ENCODE results near the gene ZNF184.

ZNF184 gene

DNA sequence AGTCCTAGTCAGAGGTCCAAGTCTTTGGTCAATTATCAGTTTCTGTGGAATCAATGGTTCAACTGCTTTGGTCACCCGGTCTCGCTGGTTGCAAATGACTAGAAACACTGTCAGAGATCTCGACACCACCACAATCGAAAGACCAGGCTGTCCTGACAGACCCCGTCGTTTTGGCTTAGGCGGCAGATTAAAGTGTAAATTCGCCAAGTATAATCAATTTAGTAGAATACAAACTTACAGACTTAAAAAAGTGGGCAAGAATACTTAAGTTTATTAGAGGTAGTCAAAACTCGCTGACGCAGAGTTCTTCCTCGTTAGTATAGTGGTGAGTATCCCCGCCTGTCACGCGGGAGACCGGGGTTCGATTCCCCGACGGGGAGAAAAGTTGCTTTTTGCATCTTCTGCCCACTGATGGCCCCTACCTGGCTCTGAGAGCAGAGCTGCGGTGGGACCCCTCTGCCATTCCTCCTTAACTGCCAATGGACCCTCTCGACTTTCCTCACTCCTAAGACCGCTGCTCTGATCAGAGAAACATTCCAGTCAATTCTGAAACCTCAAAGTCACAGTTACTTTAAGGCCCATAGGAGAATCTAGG lies 30.6 kb upstream of the ZNF184 start:
- peaks cover 10% of the 10 kb centered on the region for H3K4me1 ChIP-seq (ENCODE audit: control insufficient read depth, insufficient read depth, low read length)
- H3K9me3 ChIP-seq (ENCODE audit: control insufficient read depth in 2 of 2, low read length in 2 of 2) = no peaks in the 10 kb centered on the region
- peak overlapping the region; percentile 45 to 68 for H3K4me3 ChIP-seq (ENCODE audit: low read length in 2 of 2)
- H3K27me3 ChIP-seq (ENCODE audit: control insufficient read depth in 1 of 2, insufficient read depth in 2 of 2, low read length in 2 of 2) = peaks cover 8 to 34% of the 10 kb centered on the region in 2 donors
- peak overlapping the region in 1 of 2 donors; percentile 9 for H3K9ac ChIP-seq (ENCODE audit: low read length in 2 of 2)
- no peak overlapping the region for H3K27ac ChIP-seq (ENCODE audit: low read length)
- no peaks in the 10 kb centered on the region for H3K36me3 ChIP-seq (ENCODE audit: control insufficient read depth in 2 of 2, insufficient read depth in 2 of 2, low read length in 2 of 2)

DNA sequence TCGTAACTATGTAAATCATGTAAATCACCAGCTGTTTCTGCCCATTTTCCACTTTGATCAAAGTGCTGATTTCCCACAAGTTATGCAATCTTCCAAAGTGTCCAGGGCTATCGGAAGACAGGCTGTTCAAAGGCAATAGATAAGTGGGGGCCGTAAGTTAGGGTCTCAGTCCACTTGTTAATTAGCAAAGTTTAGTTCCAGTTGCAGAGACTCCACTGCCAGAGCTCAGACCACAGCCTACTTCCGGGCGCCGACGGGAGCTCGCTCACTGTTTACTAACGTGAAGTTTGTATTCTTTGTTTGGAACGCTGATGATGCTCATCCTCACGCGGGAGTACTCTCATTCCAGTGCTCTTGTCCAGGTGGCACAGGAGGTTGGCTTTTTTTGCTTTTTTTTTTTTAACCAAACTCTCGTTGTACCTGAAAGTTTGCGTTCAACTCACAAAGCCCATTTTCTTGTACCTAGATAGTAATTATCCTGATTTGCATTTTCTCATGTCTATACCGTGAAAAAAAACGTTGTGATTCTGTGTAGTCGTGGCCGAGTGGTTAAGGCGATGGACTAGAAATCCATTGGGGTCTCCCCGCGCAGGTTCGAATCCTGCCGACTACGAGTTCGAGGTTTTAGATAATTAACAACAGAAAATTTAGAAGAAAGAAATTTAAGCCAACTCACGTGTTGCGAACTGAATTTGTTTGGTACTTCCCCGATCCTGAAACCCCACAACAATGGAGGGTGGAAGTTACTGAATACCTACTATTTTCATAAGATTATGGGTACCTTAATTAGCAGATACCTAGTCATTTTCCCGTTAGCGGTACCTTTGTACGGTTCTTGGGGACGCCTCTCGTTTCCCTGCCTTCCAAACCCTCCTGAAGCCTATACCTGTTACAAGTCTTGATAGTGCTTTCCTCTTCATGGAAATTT lies 29.9 kb upstream of the ZNF184 start:
- Histone ChIP-seq H3K9me3 (ENCODE audit: control insufficient read depth in 2 of 2, low read length in 2 of 2) (no peaks in the 10 kb centered on the region), H3K27ac (ENCODE audit: low read length) (no peak overlapping the region), H3K4me3 (ENCODE audit: low read length in 2 of 2) (peak overlapping the region; percentile 45 to 68), H3K4me1 (ENCODE audit: control insufficient read depth, insufficient read depth, low read length) (peaks cover 10% of the 10 kb centered on the region), H3K27me3 (ENCODE audit: control insufficient read depth in 1 of 2, insufficient read depth in 2 of 2, low read length in 2 of 2) (peaks cover 12 to 37% of the 10 kb centered on the region in 2 donors), H3K36me3 (ENCODE audit: control insufficient read depth in 2 of 2, insufficient read depth in 2 of 2, low read length in 2 of 2) (no peaks in the 10 kb centered on the region), H3K9ac (ENCODE audit: low read length in 2 of 2) (peak overlapping the region in 1 of 2 donors; percentile 9)

DNA sequence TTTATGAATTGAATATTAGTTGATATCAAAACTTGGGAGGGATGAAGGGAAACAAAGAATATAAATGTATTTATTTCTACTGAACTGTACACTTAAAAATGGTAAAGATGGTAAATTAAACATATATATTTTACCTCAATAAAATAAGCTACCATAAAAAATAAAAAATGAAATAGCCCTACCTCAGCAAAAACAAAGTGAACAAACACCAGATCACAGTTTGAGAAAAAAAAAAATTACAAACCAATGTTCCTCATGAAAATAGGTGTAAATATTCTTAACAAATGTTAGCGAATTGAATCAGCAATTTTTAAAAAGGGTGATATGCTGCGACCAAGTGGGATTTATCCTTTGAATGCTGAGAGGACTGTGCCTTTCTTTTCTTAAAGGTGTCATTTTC lies 28.3 kb upstream of the ZNF184 start:
- Histone ChIP-seq H3K27ac (ENCODE audit: low read length) (no peak overlapping the region), H3K9ac (ENCODE audit: low read length in 2 of 2) (no peak overlapping the region), H3K4me1 (ENCODE audit: control insufficient read depth, insufficient read depth, low read length) (peaks cover 10% of the 10 kb centered on the region), H3K9me3 (ENCODE audit: control insufficient read depth in 2 of 2, low read length in 2 of 2) (no peaks in the 10 kb centered on the region), H3K36me3 (ENCODE audit: control insufficient read depth in 2 of 2, insufficient read depth in 2 of 2, low read length in 2 of 2) (no peaks in the 10 kb centered on the region), H3K4me3 (ENCODE audit: low read length in 2 of 2) (no peak overlapping the region), H3K27me3 (ENCODE audit: control insufficient read depth in 1 of 2, insufficient read depth in 2 of 2, low read length in 2 of 2) (peaks cover 9 to 37% of the 10 kb centered on the region in 2 donors)

DNA sequence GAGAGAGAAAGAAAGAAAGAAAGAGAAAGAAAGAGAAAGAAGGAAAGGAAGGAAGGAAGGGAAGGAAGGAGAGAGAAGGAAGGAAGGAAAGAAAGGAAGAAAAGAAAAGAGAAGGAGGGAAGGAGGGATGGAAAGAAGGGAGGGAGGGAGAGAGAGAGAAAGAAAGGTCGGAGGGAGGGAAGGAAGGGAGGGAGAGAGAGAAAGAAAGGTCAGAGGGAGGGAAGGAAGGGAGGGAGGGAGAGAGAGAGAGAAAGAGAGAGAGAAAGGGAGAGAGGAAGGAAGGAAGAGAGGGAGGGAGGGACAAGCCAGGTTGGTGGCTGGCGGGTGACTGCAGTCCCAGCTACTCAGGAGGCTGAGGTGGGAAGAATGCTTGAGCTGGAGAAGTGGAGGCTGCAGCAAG lies 27.3 kb upstream of the ZNF184 start:
- Histone ChIP-seq H3K36me3 (ENCODE audit: control insufficient read depth in 2 of 2, insufficient read depth in 2 of 2, low read length in 2 of 2) (no peaks in the 10 kb centered on the region), H3K27me3 (ENCODE audit: control insufficient read depth in 1 of 2, insufficient read depth in 2 of 2, low read length in 2 of 2) (peaks cover 20 to 47% of the 10 kb centered on the region in 2 donors), H3K27ac (ENCODE audit: low read length) (no peak overlapping the region), H3K9me3 (ENCODE audit: control insufficient read depth in 2 of 2, low read length in 2 of 2) (no peaks in the 10 kb centered on the region), H3K4me3 (ENCODE audit: low read length in 2 of 2) (no peak overlapping the region), H3K4me1 (ENCODE audit: control insufficient read depth, insufficient read depth, low read length) (peaks cover 10% of the 10 kb centered on the region), H3K9ac (ENCODE audit: low read length in 2 of 2) (no peak overlapping the region)

DNA sequence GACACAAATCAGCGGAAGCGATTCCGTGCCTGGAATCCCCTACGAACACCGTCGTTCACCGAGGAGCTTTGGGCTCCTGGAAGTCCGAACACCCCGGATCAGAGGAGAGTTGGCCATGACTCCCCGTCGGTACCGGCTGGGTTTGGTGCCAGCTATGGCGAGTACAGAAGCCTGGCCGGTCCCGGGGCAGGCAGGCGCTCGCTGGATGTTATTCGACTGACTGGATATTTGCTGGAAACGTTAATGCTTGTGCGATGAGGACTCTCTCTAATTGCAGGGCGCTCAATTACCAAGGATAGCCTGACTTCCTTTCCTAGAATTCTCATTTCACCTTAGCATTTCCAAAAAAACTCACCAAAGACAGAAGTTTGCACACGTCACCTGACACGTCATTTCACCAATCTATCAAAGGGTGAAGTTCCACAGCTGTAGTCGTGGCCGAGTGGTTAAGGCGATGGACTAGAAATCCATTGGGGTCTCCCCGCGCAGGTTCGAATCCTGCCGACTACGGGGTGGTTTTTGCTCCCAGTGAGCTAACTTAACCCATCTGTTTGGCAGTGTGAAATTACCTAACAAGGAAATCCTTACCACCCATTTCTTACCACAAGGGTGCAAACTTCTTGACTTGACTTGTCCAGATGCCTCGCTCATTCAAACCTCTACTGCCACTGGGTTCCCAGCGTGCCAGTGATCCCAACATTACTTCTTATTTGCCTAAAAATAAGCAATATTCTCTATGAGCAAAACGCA lies 22.7 kb upstream of the ZNF184 start:
- Histone ChIP-seq H3K9ac (ENCODE audit: low read length in 2 of 2) (no peak overlapping the region), H3K4me3 (ENCODE audit: low read length in 2 of 2) (peak overlapping the region; percentile 15 to 67), H3K27ac (ENCODE audit: low read length) (no peak overlapping the region), H3K4me1 (ENCODE audit: control insufficient read depth, insufficient read depth, low read length) (no peaks in the 10 kb centered on the region), H3K27me3 (ENCODE audit: control insufficient read depth in 1 of 2, insufficient read depth in 2 of 2, low read length in 2 of 2) (peaks cover 23 to 35% of the 10 kb centered on the region in 2 donors), H3K36me3 (ENCODE audit: control insufficient read depth in 2 of 2, insufficient read depth in 2 of 2, low read length in 2 of 2) (no peaks in the 10 kb centered on the region), H3K9me3 (ENCODE audit: control insufficient read depth in 2 of 2, low read length in 2 of 2) (no peaks in the 10 kb centered on the region)

DNA sequence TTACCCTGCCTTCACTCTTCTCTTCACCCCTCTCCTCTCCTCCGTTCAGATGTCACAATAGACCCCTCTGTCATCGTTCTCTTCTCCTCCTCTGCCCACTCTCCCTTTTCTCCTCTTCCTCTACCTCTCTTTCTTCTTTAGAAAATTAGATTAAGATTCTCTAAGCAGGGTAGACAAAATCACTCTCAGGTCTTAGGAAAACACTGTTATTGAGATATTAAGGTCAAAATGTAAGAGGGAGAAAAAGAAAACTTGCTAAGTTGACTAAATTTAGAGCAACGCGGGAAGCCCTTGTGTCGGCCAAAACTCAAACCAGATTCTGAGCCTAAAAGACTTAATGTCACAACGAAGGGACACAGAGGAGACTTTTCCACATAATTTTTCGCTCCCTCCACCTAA lies 22.1 kb upstream of the ZNF184 start:
- Histone ChIP-seq H3K36me3 (ENCODE audit: control insufficient read depth in 2 of 2, insufficient read depth in 2 of 2, low read length in 2 of 2) (no peaks in the 10 kb centered on the region), H3K4me1 (ENCODE audit: control insufficient read depth, insufficient read depth, low read length) (no peaks in the 10 kb centered on the region), H3K27me3 (ENCODE audit: control insufficient read depth in 1 of 2, insufficient read depth in 2 of 2, low read length in 2 of 2) (peaks cover 23 to 31% of the 10 kb centered on the region in 2 donors), H3K4me3 (ENCODE audit: low read length in 2 of 2) (peak overlapping the region; percentile 15 to 67), H3K9me3 (ENCODE audit: control insufficient read depth in 2 of 2, low read length in 2 of 2) (no peaks in the 10 kb centered on the region), H3K27ac (ENCODE audit: low read length) (no peak overlapping the region), H3K9ac (ENCODE audit: low read length in 2 of 2) (no peak overlapping the region)

DNA sequence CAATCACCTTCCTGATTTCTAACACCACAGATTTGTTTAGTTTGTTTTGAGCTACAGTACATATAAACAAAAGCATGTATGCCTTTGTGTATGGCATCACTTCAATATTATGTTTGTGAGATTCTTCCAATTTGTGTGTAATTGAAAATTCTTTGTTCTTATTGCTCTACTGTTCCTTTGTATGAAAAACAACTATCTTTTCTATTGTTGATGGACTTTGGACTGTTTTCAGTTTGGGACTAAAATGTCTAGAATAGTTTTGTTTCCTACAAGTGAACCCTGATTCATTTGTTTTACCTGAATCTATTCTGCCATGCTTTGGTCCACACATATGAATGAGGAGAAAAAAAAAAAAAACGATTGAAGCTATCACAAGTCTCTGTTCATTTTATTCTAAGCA lies 21.2 kb upstream of the ZNF184 start:
- no peaks in the 10 kb centered on the region for H3K9me3 ChIP-seq (ENCODE audit: control insufficient read depth in 2 of 2, low read length in 2 of 2)
- H3K4me1 ChIP-seq (ENCODE audit: control insufficient read depth, insufficient read depth, low read length) = no peaks in the 10 kb centered on the region
- H3K27me3 ChIP-seq (ENCODE audit: control insufficient read depth in 1 of 2, insufficient read depth in 2 of 2, low read length in 2 of 2) = peaks cover 23 to 29% of the 10 kb centered on the region in 2 donors

DNA sequence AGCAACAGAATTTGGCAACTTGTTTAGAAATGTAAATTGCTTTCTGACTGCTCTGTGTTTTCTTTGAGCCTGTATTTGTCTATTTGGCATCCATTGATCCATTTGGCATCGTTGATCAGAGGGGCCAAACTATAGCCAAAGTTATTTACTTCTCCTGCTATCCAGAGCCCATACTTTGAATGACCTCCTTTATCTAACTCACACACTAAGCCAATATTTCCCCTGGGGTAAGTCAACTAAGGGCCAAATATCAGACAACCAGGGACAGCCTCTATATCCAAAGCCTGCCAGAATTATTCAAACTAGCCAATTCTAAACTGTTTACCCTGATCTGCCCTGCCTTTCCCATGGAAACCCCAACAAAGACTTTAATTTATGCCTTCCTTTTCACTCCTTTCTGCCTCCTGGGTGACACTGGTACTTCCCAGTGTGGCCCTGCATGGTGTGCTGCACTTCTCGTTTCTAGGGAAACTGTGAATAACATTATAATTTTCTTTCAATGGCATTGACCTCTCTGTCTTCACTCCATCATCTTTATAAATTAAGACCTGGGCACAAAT lies 19.8 kb upstream of the ZNF184 start:
- no peaks in the 10 kb centered on the region for H3K4me1 ChIP-seq (ENCODE audit: control insufficient read depth, insufficient read depth, low read length)
- no peak overlapping the region for H3K4me3 ChIP-seq (ENCODE audit: low read length in 2 of 2)
- no peaks in the 10 kb centered on the region for H3K9me3 ChIP-seq (ENCODE audit: control insufficient read depth in 2 of 2, low read length in 2 of 2)
- H3K27me3 ChIP-seq (ENCODE audit: control insufficient read depth in 1 of 2, insufficient read depth in 2 of 2, low read length in 2 of 2) = peaks cover 20 to 21% of the 10 kb centered on the region in 2 donors
- H3K27ac ChIP-seq (ENCODE audit: low read length) = no peak overlapping the region
- H3K36me3 ChIP-seq (ENCODE audit: control insufficient read depth in 2 of 2, insufficient read depth in 2 of 2, low read length in 2 of 2) = no peaks in the 10 kb centered on the region
- no peak overlapping the region for H3K9ac ChIP-seq (ENCODE audit: low read length in 2 of 2)

More for the DNA sequence above, 21.2 kb upstream of the ZNF184 start:
- H3K4me3 ChIP-seq (ENCODE audit: low read length in 2 of 2) = no peak overlapping the region
- H3K27ac ChIP-seq (ENCODE audit: low read length) = no peak overlapping the region
- no peak overlapping the region for H3K9ac ChIP-seq (ENCODE audit: low read length in 2 of 2)
- no peaks in the 10 kb centered on the region for H3K36me3 ChIP-seq (ENCODE audit: control insufficient read depth in 2 of 2, insufficient read depth in 2 of 2, low read length in 2 of 2)

DNA sequence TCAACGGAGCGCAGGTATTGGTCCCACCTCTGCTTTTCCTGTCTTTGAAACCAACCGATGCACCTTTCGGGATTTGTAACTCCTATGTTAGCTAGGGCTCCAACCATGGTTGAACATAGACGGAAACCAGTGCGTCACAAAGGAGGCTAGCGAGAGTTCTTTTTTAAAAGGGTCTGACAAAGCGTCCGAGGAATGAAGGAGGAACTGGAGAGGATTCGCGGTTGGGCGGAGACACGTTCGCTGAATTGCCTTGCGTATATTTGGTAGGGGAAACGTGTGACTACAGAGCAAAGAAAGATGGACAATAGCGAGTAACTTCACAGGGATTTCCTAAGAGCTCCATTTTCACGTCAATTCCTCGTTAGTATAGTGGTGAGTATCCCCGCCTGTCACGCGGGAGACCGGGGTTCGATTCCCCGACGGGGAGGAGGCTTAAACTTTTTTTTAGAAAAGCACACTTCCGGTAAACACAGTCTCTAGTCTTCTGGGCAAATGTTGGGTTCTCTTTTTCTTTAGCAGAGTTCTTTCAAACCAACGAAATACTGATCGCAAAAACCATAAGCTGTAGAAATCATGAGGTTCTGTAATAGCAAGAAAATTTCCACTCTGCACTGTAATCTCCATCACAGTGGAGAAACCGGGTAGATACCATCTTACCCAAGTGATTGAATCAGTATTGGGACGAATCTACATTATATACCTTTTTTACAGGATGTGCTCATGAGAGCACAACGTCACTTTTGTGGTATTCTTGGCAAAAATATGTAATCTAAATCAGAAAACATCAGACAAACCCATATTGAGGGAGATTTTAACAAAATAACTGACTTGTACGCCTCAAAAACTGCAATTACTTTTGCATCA lies 6.6 kb upstream of the ZNF184 start:
- no peaks in the 10 kb centered on the region for H3K4me1 ChIP-seq (ENCODE audit: control insufficient read depth, insufficient read depth, low read length)
- H3K4me3 ChIP-seq (ENCODE audit: low read length in 2 of 2) = peak overlapping the region; percentile 93 to 95
- no peaks in the 10 kb centered on the region for H3K36me3 ChIP-seq (ENCODE audit: control insufficient read depth in 2 of 2, insufficient read depth in 2 of 2, low read length in 2 of 2)
- H3K9me3 ChIP-seq (ENCODE audit: control insufficient read depth in 2 of 2, low read length in 2 of 2) = no peaks in the 10 kb centered on the region
- peak overlapping the region; percentile 98 to 100 for H3K9ac ChIP-seq (ENCODE audit: low read length in 2 of 2)
- H3K27ac ChIP-seq (ENCODE audit: low read length) = peak overlapping the region; percentile 99
- no peaks in the 10 kb centered on the region for H3K27me3 ChIP-seq (ENCODE audit: control insufficient read depth in 1 of 2, insufficient read depth in 2 of 2, low read length in 2 of 2)
